GM18508 (cell line): ENCODE data around the gene GUCY1A1.

Experiments used
- ATAC-seq: cut with Tn5 transposase; IDR thresholded peaks from one replicate; pipeline ENCODE4 v1.9.1; 2021; ENCODE audit warnings: moderate number of reproducible peaks; ENCODE audit not compliant: insufficient read depth, unreplicated experiment

GUCY1A1 gene

GRCh38 chr4:155769090-155769489, 102.4 kb downstream of the GUCY1A1 start:
- peak; percentile 54 for ATAC-seq

GRCh38 chr4:155772459-155773195, 106.0 kb downstream of the GUCY1A1 start:
- ATAC-seq: no peak

GRCh38 chr4:155773196-155773800, 106.7 kb downstream of the GUCY1A1 start:
- no peak for ATAC-seq

- ATAC-seq: no peak
Measured at GRCh38 chr4:155774033-155774432, 107.4 kb downstream of the GUCY1A1 start.

- no peak for ATAC-seq
Measured at GRCh38 chr4:155777971-155778735, 111.5 kb downstream of the GUCY1A1 start.

GRCh38 chr4:155780775-155781174, 114.1 kb downstream of the GUCY1A1 start:
- ATAC-seq: no peak

GRCh38 chr4:155781249-155781831, 114.7 kb downstream of the GUCY1A1 start:
- ATAC-seq: no peak
